Measurements from ENCODE around the gene HOXB3. TPM values are rescaled to one million over a fixed set of nuclear protein-coding genes. Genes with fewer than 3 reads are reported as not detected.

HOXB3 gene
- polyA plus RNA-seq, 1 donor (not counting 4 experiments of a cell fraction or from before 2014, with no cell fraction given), result 1.1 TPM

DNA sequence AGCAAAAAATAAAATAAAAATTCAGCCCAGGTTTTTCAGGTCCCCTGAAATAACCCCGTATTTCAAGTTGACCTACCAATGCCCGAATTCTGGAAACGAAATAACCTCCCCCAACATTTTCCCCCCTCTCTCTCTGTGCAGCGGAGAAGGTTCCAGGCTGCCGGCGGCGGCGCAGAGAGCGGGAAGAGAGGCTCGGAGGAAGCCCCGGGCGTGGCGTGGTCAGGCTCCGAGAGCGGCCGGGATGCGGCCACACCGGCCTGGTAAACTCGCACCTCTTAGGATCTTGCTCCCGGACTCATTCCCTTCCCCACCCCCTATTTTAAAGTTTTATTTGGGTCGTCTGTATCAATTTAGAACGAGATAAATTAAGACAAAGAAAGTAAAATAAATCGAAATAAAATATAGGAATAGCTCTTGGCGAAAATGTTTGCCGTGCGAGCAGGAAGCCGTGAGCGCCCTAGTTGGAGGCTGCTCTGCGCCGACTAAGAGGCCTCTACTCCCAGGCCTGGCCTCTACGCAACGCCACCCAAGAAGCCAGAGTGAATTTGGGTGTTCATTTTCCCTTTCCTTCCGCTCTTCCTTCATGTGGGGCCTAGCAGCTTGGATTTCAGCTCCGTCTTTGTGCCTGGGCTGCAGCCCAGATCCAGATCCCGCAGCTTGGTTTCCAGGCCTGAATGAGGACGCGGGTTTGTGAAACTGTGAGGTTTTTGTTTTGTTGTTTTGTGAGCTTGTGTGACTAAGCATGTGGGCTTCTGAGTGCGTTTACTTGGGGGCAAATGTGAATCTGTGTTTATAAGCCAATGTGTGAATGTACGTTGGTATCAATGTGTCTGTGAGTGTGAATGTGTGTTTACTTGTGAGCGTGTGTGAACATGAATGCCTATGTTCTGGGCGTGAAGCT, 16.2 kb upstream of the HOXB3 start:
- Histone ChIP-seq H3K9me3 (ENCODE audit: control insufficient read depth, low read depth, low read length) (no peaks in the 10 kb centered on the region), H3K4me1 (ENCODE audit: control insufficient read depth, extremely low read depth, insufficient read depth, low read length) (peaks cover 10% of the 10 kb centered on the region), H3K9ac (ENCODE audit: control insufficient read depth, extremely low read depth, insufficient read depth, low read length) (no peak overlapping the region), H3K79me2 (ENCODE audit: control insufficient read depth, insufficient read depth, low read length) (no peaks in the 10 kb centered on the region), H3K4me2 (ENCODE audit: control insufficient read depth, extremely low read depth, insufficient read depth, low read depth, low read length) (no peak overlapping the region), H3K36me3 (ENCODE audit: control insufficient read depth in 2 of 2, extremely low read depth in 1 of 2, insufficient read depth in 2 of 2, low read length in 2 of 2) (no peaks in the 10 kb centered on the region), H3K27me3 (ENCODE audit: control insufficient read depth, extremely low read depth, insufficient read depth, low read length) (peaks cover 91% of the 10 kb centered on the region), H3K27ac (ENCODE audit: control insufficient read depth, insufficient read depth, low read length) (no peak overlapping the region), H3K9me1 (ENCODE audit: control insufficient read depth, extremely low read depth, insufficient read depth, low read length) (no peaks in the 10 kb centered on the region), H4K20me1 (ENCODE audit: control insufficient read depth, extremely low read depth, insufficient read depth, low read length) (no peaks in the 10 kb centered on the region), H2AFZ (ENCODE audit: control insufficient read depth, low read length) (no peak overlapping the region), H3K4me3 (ENCODE audit: control insufficient read depth in 2 of 3, extremely low read depth in 1 of 3, insufficient read depth in 2 of 3, low read depth in 1 of 3, low read length in 3 of 3) (no peak overlapping the region)
- DNase-seq (ENCODE audit: low read depth, low spot score) (no peak), FAIRE-seq (no peak)
- TF ChIP-seq EZH2 (IDR thresholded peaks at IDR 0.05; ENCODE audit: low read length), result no peak
- TF ChIP-seq CTCF (optimal IDR thresholded peaks at IDR 0.05 in 1 of 3, IDR thresholded peaks at IDR 0.05 in 1 of 3, conservative IDR thresholded peaks at IDR 0.05 in 1 of 3; ENCODE audit: extremely low read depth in 1 of 3, insufficient read depth in 2 of 3, low read length in 3 of 3), result no peak
- dilution Hi-C loops (cut with MboI; ENCODE audit: extremely low pct_ligation_motif_present, low sequenced_read_pairs), result no loop called here

- dilution Hi-C loops (cut with MboI; ENCODE audit: extremely low pct_ligation_motif_present, low sequenced_read_pairs), result no loop called here
- no peaks in the 10 kb centered on the region for H4K20me1 ChIP-seq (ENCODE audit: control insufficient read depth, extremely low read depth, insufficient read depth, low read length)
- H3K9ac ChIP-seq (ENCODE audit: control insufficient read depth, extremely low read depth, insufficient read depth, low read length), result no peak overlapping the region
- H3K9me3 ChIP-seq (ENCODE audit: control insufficient read depth, low read depth, low read length), result no peaks in the 10 kb centered on the region
- DNase-seq (ENCODE audit: low read depth, low spot score) (no peak), FAIRE-seq (no peak)
- TF ChIP-seq EZH2 (IDR thresholded peaks at IDR 0.05; ENCODE audit: low read length) (no peak), CTCF (optimal IDR thresholded peaks at IDR 0.05 in 1 of 3, IDR thresholded peaks at IDR 0.05 in 1 of 3, conservative IDR thresholded peaks at IDR 0.05 in 1 of 3; ENCODE audit: extremely low read depth in 1 of 3, insufficient read depth in 2 of 3, low read length in 3 of 3) (no peak)
- no peaks in the 10 kb centered on the region for H3K36me3 ChIP-seq (ENCODE audit: control insufficient read depth in 2 of 2, extremely low read depth in 1 of 2, insufficient read depth in 2 of 2, low read length in 2 of 2)
- H2AFZ ChIP-seq (ENCODE audit: control insufficient read depth, low read length), result no peak overlapping the region
- no peak overlapping the region for H3K4me2 ChIP-seq (ENCODE audit: control insufficient read depth, extremely low read depth, insufficient read depth, low read depth, low read length)
- H3K27me3 ChIP-seq (ENCODE audit: control insufficient read depth, extremely low read depth, insufficient read depth, low read length), result peaks cover 93% of the 10 kb centered on the region
- H3K79me2 ChIP-seq (ENCODE audit: control insufficient read depth, insufficient read depth, low read length), result no peaks in the 10 kb centered on the region
- peaks cover 7% of the 10 kb centered on the region for H3K4me1 ChIP-seq (ENCODE audit: control insufficient read depth, extremely low read depth, insufficient read depth, low read length)
- no peaks in the 10 kb centered on the region for H3K9me1 ChIP-seq (ENCODE audit: control insufficient read depth, extremely low read depth, insufficient read depth, low read length)
- H3K4me3 ChIP-seq (ENCODE audit: control insufficient read depth in 2 of 3, extremely low read depth in 1 of 3, insufficient read depth in 2 of 3, low read depth in 1 of 3, low read length in 3 of 3), result no peak overlapping the region
- H3K27ac ChIP-seq (ENCODE audit: control insufficient read depth, insufficient read depth, low read length), result no peak overlapping the region
Measured at GRCh38 chr17:48605409-48605919, 15.4 kb upstream of the HOXB3 start.
